OCI-LY7 (cell line): ENCODE measurements around the gene IMMP2L. TPM values are rescaled to one million over a fixed set of nuclear protein-coding genes. Genes with fewer than 3 reads are reported as not detected.

Source experiments
- BruUV-seq: library from RNA; stranded (reverse); fragments of 400-500 nt; replicated peaks from 2 replicates; lab custom pipeline; 2021; lab: Mats Ljungman, UMichigan
- CTCF ChIA-PET: fragments of 300-600 bp; sonication (Branson Sonifier 250); formaldehyde crosslinking; loops from one replicate; lab custom pipeline; 2022; ENCODE audit warnings: antibody characterized with exemption; ENCODE audit not compliant: unreplicated experiment; lab: Charles Lee
- POLR2A ChIA-PET: fragments of 300-600 bp; sonication (Branson Sonifier 250); formaldehyde crosslinking; loops from one replicate; lab custom pipeline; 2022; ENCODE audit warnings: antibody characterized with exemption; lab: Charles Lee
- DNase-seq: peaks from one replicate; pipeline ENCODE4 v3.0.0-alpha.2; 2015; ENCODE audit warnings: low spot score
- H2AFZ ChIP-seq: fragments of 200-600 bp; sonication (generic), shearing (Covaris generic); 2 replicates; pipeline ENCODE4 v1.6.1; 2014; ENCODE audit warnings: mild to moderate bottlenecking, antibody characterized with exemption, low read length, moderate library complexity
- H3K27ac ChIP-seq: fragments of 200-600 bp; sonication (generic); 2 replicates; pipeline ENCODE4 v1.5.1; 2014; ENCODE audit warnings: mixed run types, low read depth, mild to moderate bottlenecking, moderate library complexity, low read length, inconsistent platforms; ENCODE audit not compliant: poor library complexity, severe bottlenecking
- H3K36me3 ChIP-seq: fragments of 200-600 bp; sonication (generic); 2 replicates; pipeline ENCODE4 v1.6.1; 2014; ENCODE audit warnings: mild to moderate bottlenecking, antibody characterized with exemption, low read length, moderate library complexity, mixed read lengths; ENCODE audit not compliant: insufficient read depth
- H3K4me1 ChIP-seq: fragments of 200-600 bp; sonication (generic); 2 replicates; pipeline ENCODE4 v1.5.1; 2014; ENCODE audit warnings: mild to moderate bottlenecking, low read length; ENCODE audit not compliant: insufficient read depth, poor library complexity, severe bottlenecking
- H3K4me2 ChIP-seq: fragments of 200-600 bp; sonication (generic); 2 replicates; pipeline ENCODE4 v1.6.1; 2014; ENCODE audit warnings: mild to moderate bottlenecking, low read length
- H3K4me3 ChIP-seq: fragments of 200-600 bp; sonication (generic); 2 replicates; pipeline ENCODE4 v1.5.1; 2014; ENCODE audit warnings: mild to moderate bottlenecking, low read depth, low read length; ENCODE audit not compliant: poor library complexity, severe bottlenecking
- H3K79me2 ChIP-seq: fragments of 200-600 bp; sonication (generic); 2 replicates; pipeline ENCODE4 v1.6.1; 2016; ENCODE audit warnings: low read depth, mild to moderate bottlenecking, low read length, moderate library complexity, mixed read lengths; ENCODE audit not compliant: insufficient read depth
- H3K9me2 ChIP-seq: fragments of 200-600 bp; sonication (generic); 2 replicates; pipeline ENCODE4 v1.6.1; 2016; ENCODE audit warnings: mild to moderate bottlenecking, low read length, mixed read lengths; ENCODE audit not compliant: insufficient read depth
- H3K9me3 ChIP-seq: fragments of 200-600 bp; sonication (generic); 2 replicates; pipeline ENCODE4 v1.6.1; 2014; ENCODE audit warnings: mild to moderate bottlenecking, mixed run types, low read length, mixed read lengths
- H4K20me1 ChIP-seq: fragments of 200-600 bp; sonication (generic); 2 replicates; pipeline ENCODE4 v1.6.1; 2014; ENCODE audit warnings: mild to moderate bottlenecking, antibody characterized with exemption, low read length, moderate library complexity, mixed read lengths; ENCODE audit not compliant: insufficient read depth
- CTCF ChIP-seq: fragments of 200-600 bp; sonication (generic); conservative IDR thresholded peaks from 2 replicates; pipeline ENCODE4 v1.5.1; 2014; ENCODE audit warnings: mild to moderate bottlenecking, antibody characterized with exemption, low read length, moderate library complexity, mixed read lengths
- EZH2phosphoT487 ChIP-seq: fragments of 200-600 bp; sonication (generic); IDR thresholded peaks from 2 replicates; pipeline ENCODE4 v1.6.1; 2018; ENCODE audit warnings: low read depth, borderline replicate concordance, mild to moderate bottlenecking, mixed run types, antibody characterized with exemption, low read length, moderate library complexity, mixed read lengths
- intact Hi-C: fragments of 100-400 bp; cut with micrococcal nuclease; formaldehyde crosslinking; loops from one replicate; pipeline ENCODE4 v1.10.0; 2022; ENCODE audit not compliant: unreplicated experiment
- total RNA-seq, 2 experiments: library from RNA; depleted of rRNA in 1 of 2; stranded (reverse); fragments of >200 nt in 1 of 2; shearing (Covaris generic) in 1 of 2; gene quantifications; 2 replicates each; pipeline ENCODE4 v1.2.3, GENCODE V29; 2014 to 2022

The IMMP2L gene
- total RNA-seq, 2 experiments from 2014 or later: 8.0 to 25.4 TPM

DNA sequence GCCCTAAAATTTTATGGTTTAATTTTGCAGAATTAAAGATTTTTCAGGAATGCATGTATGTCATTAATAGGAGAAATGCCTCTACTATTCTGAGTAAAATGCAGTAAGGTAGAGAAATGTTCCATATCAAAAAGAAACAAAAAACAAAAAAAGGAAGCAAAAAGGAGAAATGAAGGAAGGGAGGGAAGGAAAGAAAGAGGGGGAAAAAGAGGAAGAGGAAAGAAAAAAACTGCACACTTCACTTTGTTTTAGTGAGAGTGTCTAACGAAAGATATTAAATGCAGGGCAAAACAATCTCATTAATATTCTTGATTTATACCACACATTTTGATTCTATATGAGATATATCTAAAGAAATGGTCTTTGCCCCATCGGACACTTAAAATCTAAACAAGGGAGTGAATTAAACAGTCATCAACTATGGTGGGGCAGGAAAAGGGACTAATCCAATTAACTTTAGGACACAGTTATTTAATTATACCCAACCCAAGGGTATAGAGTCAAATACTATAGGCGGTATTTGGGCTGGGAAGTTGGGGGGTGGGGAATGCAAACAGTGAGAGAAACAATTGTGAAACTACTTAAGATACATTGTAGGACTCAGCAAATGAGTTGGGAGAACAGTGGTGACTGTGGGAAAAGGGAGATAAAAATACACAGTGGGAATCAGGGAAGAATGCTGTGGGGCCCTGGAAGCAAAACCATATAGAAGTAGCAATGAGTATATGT lies 27.0 kb downstream of the IMMP2L start:
- Histone ChIP-seq H3K27ac (no peak overlapping the region), H2AFZ (no peak overlapping the region), H4K20me1 (no peaks in the 10 kb centered on the region), H3K9me3 (no peaks in the 10 kb centered on the region), H3K79me2 (no peaks in the 10 kb centered on the region), H3K4me2 (peak overlapping the region; percentile 11; the same call in 1 of the 2 replicates), H3K36me3 (peaks cover 6% of the 10 kb centered on the region; the same call in 1 of the 2 replicates), H3K9me2 (no peaks in the 10 kb centered on the region), H3K4me3 (no peak overlapping the region), H3K4me1 (peaks cover 32% of the 10 kb centered on the region)
- TF ChIP-seq EZH2phosphoT487 (no peak), CTCF (no peak)
- CTCF ChIA-PET: no interaction called here
- BruUV-seq: no TSS peak
- no peak for DNase-seq
- intact Hi-C loops: no loop called here
- POLR2A ChIA-PET: interaction anchor here (1.0 to 1.5 kb wide), 3 partner anchors 9 to 25 kb away, joined by 3 to 6 read pairs (median 5); no protein-coding TSS in a partner anchor

DNA sequence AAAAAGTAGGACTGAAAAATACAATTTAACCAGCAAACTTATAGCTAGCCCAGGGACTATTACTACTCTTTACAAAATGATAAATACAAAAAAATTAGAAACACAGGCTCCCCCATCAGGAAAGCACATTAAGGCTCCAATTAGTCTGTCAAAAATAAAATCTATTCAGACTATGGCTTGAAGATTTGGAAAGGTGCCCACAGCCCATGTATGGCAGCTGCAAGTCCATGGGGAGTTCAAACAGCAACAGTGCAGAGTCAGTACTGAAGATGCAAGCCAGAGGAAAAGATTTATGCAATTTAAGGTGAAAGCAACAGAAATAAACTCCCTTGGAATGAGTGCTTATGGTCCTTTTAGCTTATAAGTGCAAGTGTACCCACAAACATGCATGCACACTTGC lies 29.7 kb downstream of the IMMP2L start:
- Histone ChIP-seq H3K9me2 (no peaks in the 10 kb centered on the region), H3K27ac (no peak overlapping the region), H3K4me1 (peaks cover 59% of the 10 kb centered on the region), H3K79me2 (no peaks in the 10 kb centered on the region), H3K9me3 (no peaks in the 10 kb centered on the region), H2AFZ (no peak overlapping the region), H3K4me3 (no peak overlapping the region), H4K20me1 (no peaks in the 10 kb centered on the region), H3K36me3 (no peaks in the 10 kb centered on the region), H3K4me2 (peak overlapping the region; percentile 37)
- intact Hi-C loops: no loop called here
- TF ChIP-seq CTCF (no peak), EZH2phosphoT487 (no peak)
- POLR2A ChIA-PET: interaction anchor here (1.0 to 1.9 kb wide), 4 partner anchors 8 to 28 kb away, joined by 5 to 10 read pairs (median 6); no protein-coding TSS in a partner anchor
- no TSS peak for BruUV-seq
- CTCF ChIA-PET: no interaction called here
- DNase-seq: no peak

GRCh38 chr7:111531993-111532392 lies 30.3 kb downstream of the IMMP2L start:
- no peak for DNase-seq
- Histone ChIP-seq H2AFZ (no peak overlapping the region), H3K79me2 (no peaks in the 10 kb centered on the region), H4K20me1 (no peaks in the 10 kb centered on the region), H3K9me3 (no peaks in the 10 kb centered on the region), H3K4me2 (peak overlapping the region; percentile 37), H3K27ac (no peak overlapping the region), H3K9me2 (no peaks in the 10 kb centered on the region), H3K4me1 (peaks cover 65% of the 10 kb centered on the region), H3K4me3 (no peak overlapping the region), H3K36me3 (no peaks in the 10 kb centered on the region)
- intact Hi-C loops: no loop called here
- BruUV-seq: no TSS peak
- TF ChIP-seq EZH2phosphoT487 (no peak), CTCF (no peak)
- ChIA-PET POLR2A (interaction anchor here (1.0 to 1.9 kb wide), 5 partner anchors 9 to 30 kb away, joined by 3 to 10 read pairs (median 5); partner anchors contain the start of gene IMMP2L), CTCF (no interaction called here)
